HG02943 (cell line): ENCODE measurements around the gene CFAP73.

ENCODE experiments used
- ATAC-seq: cut with Tn5 transposase; IDR thresholded peaks from one replicate; pipeline ENCODE4 v1.9.1; 2021; ENCODE audit warnings: mild to moderate bottlenecking, low read depth, moderate library complexity; ENCODE audit not compliant: unreplicated experiment

CFAP73 gene

GRCh38 chr12:113207613-113208040 lies 58.1 kb downstream of the CFAP73 start:
- ATAC-seq, result no peak

GRCh38 chr12:113208041-113208934 lies 58.8 kb downstream of the CFAP73 start:
- peak; percentile 78 for ATAC-seq
